Panc1 (cell line): Measurements from ENCODE around the gene FBXL22. TPM values are rescaled to one million over a fixed set of nuclear protein-coding genes. Genes with fewer than 3 reads are reported as not detected.

Experiments used
- ATAC-seq: fragments of 200-7000 bp; cut with Tn5 transposase; 2 replicates; pipeline ENCODE4 v1.9.1; 2020; ENCODE audit warnings: mild to moderate bottlenecking, moderate library complexity
- BruUV-seq: library from RNA; stranded (reverse); fragments of 400-500 nt; replicated peaks from 2 replicates; lab custom pipeline; 2021; lab: Mats Ljungman, UMichigan
- CTCF ChIA-PET: fragments of 300-600 bp; sonication (Branson Sonifier 250); formaldehyde crosslinking; loops from one replicate; lab custom pipeline; 2022; ENCODE audit warnings: antibody characterized with exemption; lab: Charles Lee
- POLR2A ChIA-PET: fragments of 300-600 bp; sonication (Branson Sonifier 250); formaldehyde crosslinking; loops from one replicate; lab custom pipeline; 2022; ENCODE audit warnings: antibody characterized with exemption; lab: Charles Lee
- DNase-seq: peaks from one replicate; pipeline ENCODE4 v3.0.0-alpha.2; 2010; ENCODE audit warnings: low read depth, low spot score
- H3K27ac ChIP-seq: 2 replicates; pipeline ENCODE4 v1.5.1; 2011; ENCODE audit warnings: mild to moderate bottlenecking, low read length, inconsistent platforms
- H3K27me3 ChIP-seq: fragments of 200-500 bp; sonication (Bioruptor generic); 2 replicates; pipeline ENCODE4 v1.6.0; 2014; ENCODE audit warnings: low read length, inconsistent platforms; ENCODE audit not compliant: control insufficient read depth, insufficient read depth
- H3K36me3 ChIP-seq: fragments of 200-500 bp; sonication (Bioruptor generic); 2 replicates; pipeline ENCODE4 v1.5.1; 2014; ENCODE audit warnings: inconsistent platforms, mild to moderate bottlenecking, low read length, moderate library complexity; ENCODE audit not compliant: control insufficient read depth, insufficient read depth
- H3K4me1 ChIP-seq: 2 replicates; pipeline ENCODE4 v1.5.1; 2011; ENCODE audit warnings: inconsistent platforms, mild to moderate bottlenecking, low read length, moderate library complexity; ENCODE audit not compliant: control insufficient read depth, insufficient read depth
- H3K4me3 ChIP-seq, 2 experiments: 2 replicates each; pipeline ENCODE4 v1.5.1; 2011 to 2012; ENCODE audit warnings: low read depth in 2 of 2, low read length in 2 of 2, mild to moderate bottlenecking in 2 of 2, inconsistent platforms in 1 of 2, moderate library complexity in 1 of 2
- H3K9me3 ChIP-seq: fragments of 200-500 bp; sonication (Bioruptor generic); 2 replicates; pipeline ENCODE4 v1.5.1; 2014; ENCODE audit warnings: low read depth, mild to moderate bottlenecking, inconsistent platforms, low read length, moderate library complexity; ENCODE audit not compliant: control insufficient read depth, insufficient read depth
- POLR2AphosphoS5 ChIP-seq: IDR thresholded peaks from 2 replicates; pipeline ENCODE4 v1.6.1; 2012; ENCODE audit warnings: mild to moderate bottlenecking, low read depth, low read length, moderate library complexity
- SIN3A ChIP-seq: IDR thresholded peaks from 2 replicates; pipeline ENCODE4 v1.6.1; 2012; ENCODE audit warnings: low read depth, mild to moderate bottlenecking, low read length, moderate library complexity, borderline replicate concordance; ENCODE audit not compliant: insufficient read depth
- TCF7L2 ChIP-seq: IDR thresholded peaks from 2 replicates; pipeline ENCODE4 v1.6.1; 2011; ENCODE audit warnings: mild to moderate bottlenecking, low read depth, low read length, inconsistent platforms
- in situ Hi-C: cut with HindIII; loops from 2 replicates; pipeline ENCODE4 v1.10.0; 2016; ENCODE audit warnings: low sequenced_read_pairs, low pct_unique_long_range_greater_than_20kb
- intact Hi-C: fragments of 100-400 bp; cut with micrococcal nuclease; formaldehyde crosslinking; loops from one replicate; pipeline ENCODE4 v1.10.0; 2022; ENCODE audit not compliant: unreplicated experiment
- total RNA-seq: library from RNA; stranded (reverse); gene quantifications from one replicate; pipeline ENCODE4 v1.2.1, GENCODE V29; 2021; ENCODE audit not compliant: unreplicated experiment
- TF ChIP-seq, protein P1 (sequence below): fragments of 450-650 bp; IDR thresholded peaks from 2 replicates; pipeline ENCODE4 v1.5.1; 2017; ENCODE audit warnings: mild to moderate bottlenecking
- TF ChIP-seq, protein P2 (sequence below), 2 experiments: IDR thresholded peaks; 2 replicates each; pipeline ENCODE4 v1.6.1; 2011 to 2012; ENCODE audit warnings: low read depth in 2 of 2, control low read depth in 1 of 2, low read length in 1 of 2, mild to moderate bottlenecking in 1 of 2, moderate library complexity in 1 of 2; ENCODE audit not compliant: insufficient read depth in 1 of 2

The FBXL22 gene
- total RNA-seq, 1 experiment from 2014 or later = 0.54 TPM

DNA sequence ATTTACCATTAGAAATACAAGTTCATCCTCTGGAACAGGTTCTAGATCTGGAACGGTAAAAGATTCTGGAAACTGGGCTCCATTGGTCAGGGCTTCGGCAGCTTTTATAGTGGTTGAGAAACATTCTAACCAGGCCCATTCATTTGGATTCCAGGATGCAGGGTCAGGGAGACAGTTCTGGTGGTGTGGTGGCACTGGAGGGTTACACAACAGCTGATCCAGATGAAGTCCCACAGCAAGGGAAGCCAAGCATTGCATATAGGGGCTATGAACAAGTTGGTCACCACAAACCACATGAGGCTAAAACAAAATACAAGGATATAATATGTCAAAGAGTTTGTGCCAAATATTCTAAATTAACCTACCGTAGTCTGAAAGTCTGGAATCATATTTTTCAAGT, 43.0 kb downstream of the FBXL22 start:
- Histone ChIP-seq H3K9me3 (no peaks in the 10 kb centered on the region), H3K36me3 (peaks cover 11% of the 10 kb centered on the region), H3K27ac (no peak overlapping the region), H3K4me3 (no peak overlapping the region), H3K27me3 (no peaks in the 10 kb centered on the region), H3K4me1 (no peaks in the 10 kb centered on the region)
- TF ChIP-seq SIN3A (no peak), POLR2AphosphoS5 (no peak), TCF7L2 (no peak)
- TF ChIP-seq, protein P1, sequence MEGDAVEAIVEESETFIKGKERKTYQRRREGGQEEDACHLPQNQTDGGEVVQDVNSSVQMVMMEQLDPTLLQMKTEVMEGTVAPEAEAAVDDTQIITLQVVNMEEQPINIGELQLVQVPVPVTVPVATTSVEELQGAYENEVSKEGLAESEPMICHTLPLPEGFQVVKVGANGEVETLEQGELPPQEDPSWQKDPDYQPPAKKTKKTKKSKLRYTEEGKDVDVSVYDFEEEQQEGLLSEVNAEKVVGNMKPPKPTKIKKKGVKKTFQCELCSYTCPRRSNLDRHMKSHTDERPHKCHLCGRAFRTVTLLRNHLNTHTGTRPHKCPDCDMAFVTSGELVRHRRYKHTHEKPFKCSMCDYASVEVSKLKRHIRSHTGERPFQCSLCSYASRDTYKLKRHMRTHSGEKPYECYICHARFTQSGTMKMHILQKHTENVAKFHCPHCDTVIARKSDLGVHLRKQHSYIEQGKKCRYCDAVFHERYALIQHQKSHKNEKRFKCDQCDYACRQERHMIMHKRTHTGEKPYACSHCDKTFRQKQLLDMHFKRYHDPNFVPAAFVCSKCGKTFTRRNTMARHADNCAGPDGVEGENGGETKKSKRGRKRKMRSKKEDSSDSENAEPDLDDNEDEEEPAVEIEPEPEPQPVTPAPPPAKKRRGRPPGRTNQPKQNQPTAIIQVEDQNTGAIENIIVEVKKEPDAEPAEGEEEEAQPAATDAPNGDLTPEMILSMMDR = no peak
- TF ChIP-seq, protein P2, sequence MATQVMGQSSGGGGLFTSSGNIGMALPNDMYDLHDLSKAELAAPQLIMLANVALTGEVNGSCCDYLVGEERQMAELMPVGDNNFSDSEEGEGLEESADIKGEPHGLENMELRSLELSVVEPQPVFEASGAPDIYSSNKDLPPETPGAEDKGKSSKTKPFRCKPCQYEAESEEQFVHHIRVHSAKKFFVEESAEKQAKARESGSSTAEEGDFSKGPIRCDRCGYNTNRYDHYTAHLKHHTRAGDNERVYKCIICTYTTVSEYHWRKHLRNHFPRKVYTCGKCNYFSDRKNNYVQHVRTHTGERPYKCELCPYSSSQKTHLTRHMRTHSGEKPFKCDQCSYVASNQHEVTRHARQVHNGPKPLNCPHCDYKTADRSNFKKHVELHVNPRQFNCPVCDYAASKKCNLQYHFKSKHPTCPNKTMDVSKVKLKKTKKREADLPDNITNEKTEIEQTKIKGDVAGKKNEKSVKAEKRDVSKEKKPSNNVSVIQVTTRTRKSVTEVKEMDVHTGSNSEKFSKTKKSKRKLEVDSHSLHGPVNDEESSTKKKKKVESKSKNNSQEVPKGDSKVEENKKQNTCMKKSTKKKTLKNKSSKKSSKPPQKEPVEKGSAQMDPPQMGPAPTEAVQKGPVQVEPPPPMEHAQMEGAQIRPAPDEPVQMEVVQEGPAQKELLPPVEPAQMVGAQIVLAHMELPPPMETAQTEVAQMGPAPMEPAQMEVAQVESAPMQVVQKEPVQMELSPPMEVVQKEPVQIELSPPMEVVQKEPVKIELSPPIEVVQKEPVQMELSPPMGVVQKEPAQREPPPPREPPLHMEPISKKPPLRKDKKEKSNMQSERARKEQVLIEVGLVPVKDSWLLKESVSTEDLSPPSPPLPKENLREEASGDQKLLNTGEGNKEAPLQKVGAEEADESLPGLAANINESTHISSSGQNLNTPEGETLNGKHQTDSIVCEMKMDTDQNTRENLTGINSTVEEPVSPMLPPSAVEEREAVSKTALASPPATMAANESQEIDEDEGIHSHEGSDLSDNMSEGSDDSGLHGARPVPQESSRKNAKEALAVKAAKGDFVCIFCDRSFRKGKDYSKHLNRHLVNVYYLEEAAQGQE (IDR thresholded peaks at IDR 0.05; ENCODE audit: insufficient read depth in 1 of 2, low read depth in 2 of 2, low read length in 1 of 2) = no peak
- ChIA-PET POLR2A (no interaction called here), CTCF (interaction anchor here (0.6 kb wide), 1 partner anchor 173 kb away, joined by 4 read pairs; no protein-coding TSS in a partner anchor)
- intact Hi-C loops (no loop called here), in situ Hi-C loops (no loop called here)
- no TSS peak for BruUV-seq
- no peak for DNase-seq
- ATAC-seq = no peak

Other genes starting within 250 kb of the FBXL22 start
- 0.74 TPM for gene CA12, start 215.5 kb upstream of the FBXL22 start, total RNA-seq
- 51.4 TPM for gene USP3, start 92.8 kb upstream of the FBXL22 start, total RNA-seq
- 29.7 TPM for gene HERC1, start 236.6 kb downstream of the FBXL22 start, total RNA-seq